Body of pancreas (tissue), 4 donors: ENCODE measurements around the gene CSF2RB.

Experiments
- CTCF ChIP-seq, 7 experiments: fragments of 450-650 bp in 4 of 7; fragments of 200-600 bp in 3 of 7; sonication (generic) in 3 of 7; IDR thresholded peaks; one replicate each; pipeline ENCODE4 v1.5.1; 2016 to 2019; ENCODE audit warnings: antibody characterized with exemption in 7 of 7
- POLR2A ChIP-seq, 3 donors: fragments of 450-650 bp; IDR thresholded peaks; one replicate each; pipeline ENCODE4 v1.6.1; 2016; ENCODE audit warnings: antibody characterized with exemption in 3 of 3, mild to moderate bottlenecking in 2 of 3

- TF ChIP-seq CTCF (IDR thresholded peaks at IDR 0.05) (no peak), POLR2A (IDR thresholded peaks at IDR 0.05) (no peak)
Observed at GRCh38 chr22:36964106-36964505, 50.7 kb downstream of the CSF2RB start.
